ENCODE data around the gene UTP15. TPM values are rescaled to one million over a fixed set of nuclear protein-coding genes. Genes with fewer than 3 reads are reported as not detected.
A peak's percentile ranks its signal among the peaks of the same experiment; 100 is the strongest.

UTP15 gene
- total and polyA plus RNA-seq, 10 of the 15 experiments (the other 5 are each of a cell fraction or from before 2014, with no cell fraction given), result 22.5 to 39.4 (median 29.6) TPM

- Histone ChIP-seq H3K27me3 (replicated peaks in 1 of 2; ENCODE audit: control insufficient read depth in 2 of 2, insufficient read depth in 2 of 2, low read length in 1 of 2) (no peaks in the 10 kb centered on the region), H3K4me3 (no peak overlapping the region), H3K4me1 (ENCODE audit: control insufficient read depth, insufficient read depth, low read length) (no peaks in the 10 kb centered on the region), H2AFZ (ENCODE audit: control insufficient read depth, low read depth, low read length) (no peak overlapping the region), H3K9me3 (replicated peaks; ENCODE audit: control insufficient read depth, insufficient read depth, low read length) (no peaks in the 10 kb centered on the region), H3K4me2 (ENCODE audit: control insufficient read depth, insufficient read depth) (no peak overlapping the region), H4K20me1 (ENCODE audit: control insufficient read depth, insufficient read depth) (no peaks in the 10 kb centered on the region), H3K36me3 (ENCODE audit: control insufficient read depth in 2 of 2, insufficient read depth in 2 of 2, low read length in 1 of 2) (no peaks in the 10 kb centered on the region), H3K79me2 (ENCODE audit: control insufficient read depth, insufficient read depth, low read length) (no peaks in the 10 kb centered on the region), H3K9ac (ENCODE audit: control insufficient read depth, insufficient read depth, low read length) (no peak overlapping the region), H3K27ac (ENCODE audit: control insufficient read depth, insufficient read depth) (no peak overlapping the region)
- CTCF ChIA-PET, result interaction anchor here (0.7 to 14.3 kb wide), 6 partner anchors 9 to 754 kb away, joined by 3 to 565 read pairs (median 3); no protein-coding TSS in a partner anchor
- DNase-seq (ENCODE audit: low read depth, low spot score) (no peak), ATAC-seq (peak; percentile 85), FAIRE-seq (peak; percentile 77)
- TF ChIP-seq CBX5 (IDR thresholded peaks at IDR 0.05; ENCODE audit: low read depth), result no peak
- TF ChIP-seq BRCA1 (IDR thresholded peaks at IDR 0.05; ENCODE audit: low read depth, low read length), result no peak
- SMC1A ChIA-PET (ENCODE audit: uncharacterized antibody, unreplicated experiment), result interaction anchor here (1.0 to 15.3 kb wide), 6 partner anchors 10 to 211 kb away, joined by 3 to 415 read pairs (median 18); no protein-coding TSS in a partner anchor
- intact Hi-C loops (cut with micrococcal nuclease; ENCODE audit: unreplicated experiment) (no loop called here), in situ Hi-C loops (cut with MboI) (loop anchor here (5.0 kb wide), 1 partner anchor 1059 kb away; no protein-coding TSS in a partner anchor)
- RAD21 ChIA-PET (ENCODE audit: unreplicated experiment), result interaction anchor here (2.2 to 13.5 kb wide), 2 partner anchors 9 to 204 kb away, joined by 6 to 302 read pairs; no protein-coding TSS in a partner anchor
- WGBS (ENCODE audit: insufficient coverage, insufficient replicate concordance, low lambda C conversion rate, missing lambda C conversion rate), result 0% methylated on average over 1 of the region's 1 CpG
- POLR2A ChIA-PET, result interaction anchor here (0.6 kb wide), 1 partner anchor 299 kb away, joined by 3 read pairs; no protein-coding TSS in a partner anchor
- BruUV-seq (replicated peaks), result no TSS peak
These were observed 22.4 kb downstream of the UTP15 start for GRCh38 chr5:73587923-73588322.

GRCh38 chr5:73591102-73591695, 25.7 kb downstream of the UTP15 start:
- H3K79me2 ChIP-seq (ENCODE audit: control insufficient read depth, insufficient read depth, low read length), result no peaks in the 10 kb centered on the region
- WGBS (ENCODE audit: insufficient coverage, insufficient replicate concordance, low lambda C conversion rate, missing lambda C conversion rate), result 62% methylated on average over 4 of the region's 4 CpGs
- SMC1A ChIA-PET (ENCODE audit: uncharacterized antibody, unreplicated experiment), result interaction anchor here (0.6 to 15.3 kb wide), 57 partner anchors 9 to 1733 kb away, joined by 3 to 415 read pairs (median 5); partner anchors contain the start of gene ARHGEF28
- no peaks in the 10 kb centered on the region for H3K27me3 ChIP-seq (replicated peaks in 1 of 2; ENCODE audit: control insufficient read depth in 2 of 2, insufficient read depth in 2 of 2, low read length in 1 of 2)
- POLR2A ChIA-PET, result interaction anchor here (1.3 kb wide), 1 partner anchor 200 kb away, joined by 5 read pairs; no protein-coding TSS in a partner anchor
- CTCF ChIA-PET, result interaction anchor here (0.6 to 14.3 kb wide), 57 partner anchors 9 to 1076 kb away, joined by 3 to 565 read pairs (median 5); partner anchors contain the start of genes ANKRA2 and UTP15
- no peak overlapping the region for H3K4me2 ChIP-seq (ENCODE audit: control insufficient read depth, insufficient read depth)
- no peaks in the 10 kb centered on the region for H3K4me1 ChIP-seq (ENCODE audit: control insufficient read depth, insufficient read depth, low read length)
- H4K20me1 ChIP-seq (ENCODE audit: control insufficient read depth, insufficient read depth), result no peaks in the 10 kb centered on the region
- intact Hi-C loops (cut with micrococcal nuclease; ENCODE audit: unreplicated experiment) (loop anchor here (1.0 to 2.0 kb wide), 4 partner anchors 102 to 1058 kb away; no protein-coding TSS in a partner anchor), in situ Hi-C loops (cut with MboI) (loop anchor here (5.0 kb wide), 1 partner anchor 201 kb away; no protein-coding TSS in a partner anchor)
- H2AFZ ChIP-seq (ENCODE audit: control insufficient read depth, low read depth, low read length), result no peak overlapping the region
- no peaks in the 10 kb centered on the region for H3K9me3 ChIP-seq (replicated peaks; ENCODE audit: control insufficient read depth, insufficient read depth, low read length)
- RAD21 ChIA-PET (ENCODE audit: unreplicated experiment), result interaction anchor here (0.7 to 13.5 kb wide), 31 partner anchors 20 to 1058 kb away, joined by 3 to 302 read pairs (median 5); partner anchors contain the start of gene ARHGEF28
- BruUV-seq (replicated peaks), result no TSS peak
- no peak overlapping the region for H3K9ac ChIP-seq (ENCODE audit: control insufficient read depth, insufficient read depth, low read length)
- no peak overlapping the region for H3K27ac ChIP-seq (ENCODE audit: control insufficient read depth, insufficient read depth)
- no peak overlapping the region for H3K4me3 ChIP-seq
- no peaks in the 10 kb centered on the region for H3K36me3 ChIP-seq (ENCODE audit: control insufficient read depth in 2 of 2, insufficient read depth in 2 of 2, low read length in 1 of 2)
- ATAC-seq (peak; percentile 88), DNase-seq (ENCODE audit: low read depth, low spot score) (peak; percentile 28), FAIRE-seq (peak; percentile 95)
- TF ChIP-seq YY1 (IDR thresholded peaks at IDR 0.05; ENCODE audit: low read depth, low read length), result 0 out of 2 replicates have a peak, but pooled peaks have one; percentile 51
- TF ChIP-seq NFIC (IDR thresholded peaks at IDR 0.05; ENCODE audit: low read depth, low read length), result no peak
- no peak for TF ChIP-seq NR2F1 (conservative IDR thresholded peaks at IDR 0.05)
- no peak for TF ChIP-seq E2F8 (IDR thresholded peaks at IDR 0.05; ENCODE audit: low read depth, partially characterized antibody)
- TF ChIP-seq SREBF1 (IDR thresholded peaks at IDR 0.05; ENCODE audit: low read length), result no peak
- no peak for TF ChIP-seq TARDBP (IDR thresholded peaks at IDR 0.05; ENCODE audit: borderline replicate concordance)
- 0 out of 2 replicates have a peak, but pooled peaks have one; percentile 22 for TF ChIP-seq FOXM1 (IDR thresholded peaks at IDR 0.05; ENCODE audit: low read depth, low read length)
- TF ChIP-seq RELB (IDR thresholded peaks at IDR 0.05; ENCODE audit: low read depth), result no peak
- no peak for TF ChIP-seq MXI1 (IDR thresholded peaks at IDR 0.05; ENCODE audit: low read depth, low read length)
- no peak for TF ChIP-seq LARP7 (IDR thresholded peaks at IDR 0.05)

Data from GM12878 (cell line).